ENCODE results near the gene SLC25A26.

Gene SLC25A26

DNA sequence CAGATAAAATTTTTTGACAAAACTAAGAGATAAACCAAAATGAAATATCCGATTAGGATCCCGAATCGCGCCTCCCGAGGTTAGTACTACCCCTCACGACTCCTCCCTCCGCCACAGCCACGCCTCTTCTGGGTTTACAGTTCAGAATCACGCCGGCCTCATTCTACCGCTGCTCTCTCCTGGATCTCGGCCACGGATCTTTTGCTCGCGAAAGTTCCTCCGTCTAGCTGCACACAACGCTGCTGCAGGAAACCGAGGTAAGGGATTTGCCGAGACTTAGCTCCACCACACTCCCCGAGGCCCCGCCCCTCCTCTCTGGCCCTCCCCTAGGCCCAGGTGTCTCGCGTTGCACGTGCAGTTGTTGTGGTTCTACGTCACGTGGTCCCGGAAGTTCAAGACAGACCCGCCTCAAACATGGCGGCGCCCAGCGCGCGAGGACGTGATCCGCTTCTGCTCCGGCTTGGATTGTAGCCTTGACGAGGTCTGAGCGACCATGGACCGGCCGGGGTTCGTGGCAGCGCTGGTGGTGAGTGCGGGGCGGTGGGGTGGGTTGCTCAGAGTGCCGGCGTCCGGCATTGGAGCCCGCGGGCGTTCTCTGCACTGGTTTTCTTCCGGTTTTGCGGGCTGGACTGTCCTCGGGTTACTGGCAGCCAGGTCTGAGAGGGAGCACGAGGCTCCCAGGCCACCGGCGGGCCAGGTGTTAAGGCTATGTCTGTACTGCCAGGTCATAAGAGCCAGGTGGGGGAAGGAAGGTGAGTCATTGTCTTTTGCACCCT, at the start of gene SLC25A26:
Gene SLC25A26 (plus strand): TSS at position 400 of the 776 bp plus-strand sequence. CDS start 94 bp downstream, at position 494.
- Histone ChIP-seq H3K27ac (ENCODE audit: low read depth, low read length) (peak within 1 kb of the TSS; percentile 73), H3K27me3 (ENCODE audit: control insufficient read depth, insufficient read depth, low read length) (no peaks in the 10 kb centered on the region), H3K9ac (ENCODE audit: low read length) (peak within 1 kb of the TSS; percentile 35), H3K36me3 (ENCODE audit: control insufficient read depth, insufficient read depth, low read length) (no peaks in the 10 kb centered on the region), H3K4me3 (ENCODE audit: low read length) (peak within 1 kb of the TSS; percentile 79), H3K4me1 (ENCODE audit: control insufficient read depth, insufficient read depth, low read length) (peaks cover 5% of the 10 kb centered on the region)

DNA sequence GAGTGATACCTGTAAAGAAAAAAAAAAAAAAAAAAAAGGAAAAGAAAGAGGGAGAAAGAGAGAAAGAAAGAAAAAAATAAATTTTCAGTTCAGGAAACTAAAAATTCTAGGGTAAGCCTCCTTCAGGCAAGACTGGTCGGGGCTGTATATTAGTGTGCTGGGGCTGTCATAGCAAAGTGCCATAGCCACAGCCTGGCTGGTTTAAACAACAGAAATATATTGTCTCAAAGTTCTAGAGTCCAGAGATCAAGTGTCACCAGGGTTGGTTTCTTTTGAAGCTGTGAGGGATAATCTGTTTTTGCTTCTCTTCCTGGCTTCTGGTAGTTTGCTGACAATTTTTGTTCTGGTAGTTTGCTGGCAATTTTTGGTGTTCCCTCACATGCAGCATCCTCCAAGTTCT, 48.4 kb upstream of the SLC25A26 start:
- H3K27ac ChIP-seq (ENCODE audit: low read depth, low read length), result no peak overlapping the region
- H3K27me3 ChIP-seq (ENCODE audit: control insufficient read depth, insufficient read depth, low read length), result peaks cover 2% of the 10 kb centered on the region
- no peak overlapping the region for H3K9ac ChIP-seq (ENCODE audit: low read length)
- no peaks in the 10 kb centered on the region for H3K4me1 ChIP-seq (ENCODE audit: control insufficient read depth, insufficient read depth, low read length)
- no peaks in the 10 kb centered on the region for H3K36me3 ChIP-seq (ENCODE audit: control insufficient read depth, insufficient read depth, low read length)
- no peak overlapping the region for H3K4me3 ChIP-seq (ENCODE audit: low read length)

GRCh38 chr3:66177026-66177425, 43.8 kb upstream of the SLC25A26 start:
- Histone ChIP-seq H3K27ac (ENCODE audit: low read depth, low read length) (no peak overlapping the region), H3K9ac (ENCODE audit: low read length) (no peak overlapping the region), H3K4me3 (ENCODE audit: low read length) (no peak overlapping the region), H3K27me3 (ENCODE audit: control insufficient read depth, insufficient read depth, low read length) (peaks cover 2% of the 10 kb centered on the region), H3K4me1 (ENCODE audit: control insufficient read depth, insufficient read depth, low read length) (no peaks in the 10 kb centered on the region), H3K36me3 (ENCODE audit: control insufficient read depth, insufficient read depth, low read length) (no peaks in the 10 kb centered on the region)

DNA sequence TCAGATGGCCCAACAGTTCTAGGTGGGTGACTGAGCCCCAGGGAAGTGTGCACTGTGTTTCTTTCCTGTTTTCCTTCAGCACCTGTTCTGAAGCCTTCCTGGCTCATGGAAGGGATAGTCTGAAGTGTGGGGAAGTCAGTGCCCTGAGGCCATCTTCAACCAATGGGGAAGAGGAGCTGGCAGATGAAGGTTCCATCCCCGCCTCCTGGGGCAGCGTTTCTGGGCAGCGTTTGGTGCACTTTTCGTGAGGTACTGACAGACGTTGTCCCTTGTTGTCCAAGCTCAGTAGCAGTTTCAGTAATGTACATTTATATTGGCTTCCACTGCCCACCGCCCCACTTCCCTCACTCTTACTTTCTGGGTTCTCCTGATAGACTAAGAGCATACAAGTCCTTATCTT, 42.6 kb upstream of the SLC25A26 start:
- Histone ChIP-seq H3K9ac (ENCODE audit: low read length) (no peak overlapping the region), H3K27ac (ENCODE audit: low read depth, low read length) (no peak overlapping the region), H3K27me3 (ENCODE audit: control insufficient read depth, insufficient read depth, low read length) (peaks cover under 1% of the 10 kb centered on the region), H3K4me3 (ENCODE audit: low read length) (no peak overlapping the region), H3K36me3 (ENCODE audit: control insufficient read depth, insufficient read depth, low read length) (no peaks in the 10 kb centered on the region), H3K4me1 (ENCODE audit: control insufficient read depth, insufficient read depth, low read length) (no peaks in the 10 kb centered on the region)

DNA sequence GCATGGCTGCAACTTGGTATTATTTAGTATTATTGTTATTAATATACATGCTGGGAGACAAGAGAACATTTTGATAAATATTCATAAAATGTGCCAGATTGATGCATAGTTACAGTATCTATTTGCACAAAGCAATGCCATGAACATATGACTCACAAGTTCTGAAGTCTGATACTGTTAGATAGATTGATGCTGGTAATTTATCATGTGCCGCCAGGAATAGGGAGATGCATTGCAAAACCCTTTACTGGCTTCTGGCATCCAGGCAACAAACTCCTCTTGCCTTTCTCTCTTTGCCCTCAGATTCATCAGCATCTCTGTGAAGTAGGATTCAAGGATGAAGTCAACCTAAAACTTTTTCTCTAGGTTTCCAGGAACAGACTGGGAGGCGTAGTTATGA, 41.0 kb upstream of the SLC25A26 start:
- H3K4me3 ChIP-seq (ENCODE audit: low read length), result no peak overlapping the region
- no peaks in the 10 kb centered on the region for H3K27me3 ChIP-seq (ENCODE audit: control insufficient read depth, insufficient read depth, low read length)
- no peaks in the 10 kb centered on the region for H3K4me1 ChIP-seq (ENCODE audit: control insufficient read depth, insufficient read depth, low read length)
- no peak overlapping the region for H3K27ac ChIP-seq (ENCODE audit: low read depth, low read length)
- no peak overlapping the region for H3K9ac ChIP-seq (ENCODE audit: low read length)
- H3K36me3 ChIP-seq (ENCODE audit: control insufficient read depth, insufficient read depth, low read length), result no peaks in the 10 kb centered on the region

- Histone ChIP-seq H3K36me3 (ENCODE audit: control insufficient read depth, insufficient read depth, low read length) (no peaks in the 10 kb centered on the region), H3K4me3 (ENCODE audit: low read length) (no peak overlapping the region), H3K9ac (ENCODE audit: low read length) (no peak overlapping the region), H3K27me3 (ENCODE audit: control insufficient read depth, insufficient read depth, low read length) (no peaks in the 10 kb centered on the region), H3K27ac (ENCODE audit: low read depth, low read length) (no peak overlapping the region), H3K4me1 (ENCODE audit: control insufficient read depth, insufficient read depth, low read length) (no peaks in the 10 kb centered on the region)
Measured at GRCh38 chr3:66181764-66182163, 39.0 kb upstream of the SLC25A26 start.

- H3K27me3 ChIP-seq (ENCODE audit: control insufficient read depth, insufficient read depth, low read length), result no peaks in the 10 kb centered on the region
- no peak overlapping the region for H3K9ac ChIP-seq (ENCODE audit: low read length)
- H3K27ac ChIP-seq (ENCODE audit: low read depth, low read length), result no peak overlapping the region
- H3K4me3 ChIP-seq (ENCODE audit: low read length), result no peak overlapping the region
- H3K36me3 ChIP-seq (ENCODE audit: control insufficient read depth, insufficient read depth, low read length), result no peaks in the 10 kb centered on the region
- H3K4me1 ChIP-seq (ENCODE audit: control insufficient read depth, insufficient read depth, low read length), result no peaks in the 10 kb centered on the region
Measured at GRCh38 chr3:66182246-66182645, 38.6 kb upstream of the SLC25A26 start.

DNA sequence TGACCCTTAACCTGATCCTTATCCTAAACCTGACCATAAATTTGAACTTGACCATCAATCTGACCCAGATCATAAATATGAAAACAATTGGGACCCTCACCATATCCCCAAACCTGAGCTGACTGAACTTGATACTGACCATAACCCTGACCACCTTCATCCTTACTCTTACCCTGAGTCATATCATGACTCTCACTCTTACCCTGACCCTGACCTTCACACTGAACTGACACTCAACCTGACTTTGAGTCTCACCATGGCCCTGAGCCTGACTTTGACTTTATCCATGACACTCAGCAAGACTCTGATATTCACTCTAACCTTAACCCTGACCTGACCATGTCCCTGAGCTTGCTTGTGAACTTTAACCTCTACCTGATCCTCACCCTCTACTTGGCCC, 34.3 kb upstream of the SLC25A26 start:
- H3K27ac ChIP-seq (ENCODE audit: low read depth, low read length), result no peak overlapping the region
- no peaks in the 10 kb centered on the region for H3K4me1 ChIP-seq (ENCODE audit: control insufficient read depth, insufficient read depth, low read length)
- H3K9ac ChIP-seq (ENCODE audit: low read length), result no peak overlapping the region
- H3K4me3 ChIP-seq (ENCODE audit: low read length), result no peak overlapping the region
- no peaks in the 10 kb centered on the region for H3K27me3 ChIP-seq (ENCODE audit: control insufficient read depth, insufficient read depth, low read length)
- no peaks in the 10 kb centered on the region for H3K36me3 ChIP-seq (ENCODE audit: control insufficient read depth, insufficient read depth, low read length)

DNA sequence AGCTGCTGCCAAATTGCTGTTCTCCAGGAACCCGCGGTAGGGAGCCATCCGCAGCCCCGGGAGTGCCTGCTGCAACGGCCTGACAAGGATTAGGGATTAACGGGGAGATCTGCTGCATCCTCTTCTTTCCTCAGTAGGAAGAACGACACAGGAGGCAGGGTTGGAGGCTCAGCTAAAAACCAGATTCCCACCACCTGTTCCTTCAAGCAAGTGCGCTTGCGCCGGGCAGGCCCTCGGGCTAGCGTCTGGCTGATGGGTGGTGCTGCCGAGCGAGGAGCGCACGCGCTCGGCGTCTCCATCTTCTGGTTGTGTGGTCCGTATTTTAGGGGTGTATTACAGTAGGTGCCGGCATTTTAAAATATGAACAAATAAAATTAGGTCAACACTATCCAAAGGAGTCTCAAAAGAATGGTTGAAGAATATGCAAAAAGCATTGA, 25.4 kb upstream of the SLC25A26 start:
- Histone ChIP-seq H3K4me1 (ENCODE audit: control insufficient read depth, insufficient read depth, low read length) (no peaks in the 10 kb centered on the region), H3K27ac (ENCODE audit: low read depth, low read length) (no peak overlapping the region), H3K4me3 (ENCODE audit: low read length) (peak overlapping the region; percentile 24), H3K9ac (ENCODE audit: low read length) (no peak overlapping the region), H3K27me3 (ENCODE audit: control insufficient read depth, insufficient read depth, low read length) (no peaks in the 10 kb centered on the region), H3K36me3 (ENCODE audit: control insufficient read depth, insufficient read depth, low read length) (no peaks in the 10 kb centered on the region)

- H3K4me1 ChIP-seq (ENCODE audit: control insufficient read depth, insufficient read depth, low read length), result no peaks in the 10 kb centered on the region
- no peak overlapping the region for H3K9ac ChIP-seq (ENCODE audit: low read length)
- H3K4me3 ChIP-seq (ENCODE audit: low read length), result no peak overlapping the region
- H3K27ac ChIP-seq (ENCODE audit: low read depth, low read length), result no peak overlapping the region
- H3K36me3 ChIP-seq (ENCODE audit: control insufficient read depth, insufficient read depth, low read length), result no peaks in the 10 kb centered on the region
- no peaks in the 10 kb centered on the region for H3K27me3 ChIP-seq (ENCODE audit: control insufficient read depth, insufficient read depth, low read length)
Measured at GRCh38 chr3:66196633-66197032, 24.2 kb upstream of the SLC25A26 start.

DNA sequence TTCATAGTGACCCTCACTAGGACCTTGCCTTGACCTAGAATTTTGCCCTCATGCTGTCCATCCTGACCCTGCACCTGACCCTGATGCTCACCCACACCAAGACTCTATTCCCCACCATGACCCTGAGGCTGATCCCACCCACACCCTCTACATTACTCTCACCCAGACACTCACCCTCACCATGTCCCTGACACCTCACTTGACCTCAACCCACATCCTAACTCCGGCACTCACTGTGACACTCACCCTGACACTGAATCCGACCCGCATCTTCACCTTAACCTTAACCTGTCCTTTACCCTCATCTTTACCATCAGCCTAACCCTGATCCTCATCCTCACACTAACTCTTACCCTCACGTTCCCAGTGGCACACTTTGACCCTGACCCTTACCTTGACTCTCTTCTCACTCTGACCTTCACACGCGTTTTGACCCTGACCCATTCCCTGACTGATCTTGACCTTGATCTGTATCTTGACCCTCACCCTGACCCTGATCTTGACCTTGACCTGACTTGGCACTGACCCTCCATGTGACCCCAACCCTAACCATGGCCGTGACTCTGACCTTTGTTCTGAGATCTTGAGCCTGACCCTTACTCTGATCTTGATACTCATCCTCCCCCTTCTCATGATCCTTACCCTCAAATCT, 22.2 kb upstream of the SLC25A26 start:
- Histone ChIP-seq H3K36me3 (ENCODE audit: control insufficient read depth, insufficient read depth, low read length) (no peaks in the 10 kb centered on the region), H3K4me3 (ENCODE audit: low read length) (no peak overlapping the region), H3K27me3 (ENCODE audit: control insufficient read depth, insufficient read depth, low read length) (no peaks in the 10 kb centered on the region), H3K27ac (ENCODE audit: low read depth, low read length) (no peak overlapping the region), H3K4me1 (ENCODE audit: control insufficient read depth, insufficient read depth, low read length) (no peaks in the 10 kb centered on the region), H3K9ac (ENCODE audit: low read length) (no peak overlapping the region)

- no peak overlapping the region for H3K4me3 ChIP-seq (ENCODE audit: low read length)
- H3K4me1 ChIP-seq (ENCODE audit: control insufficient read depth, insufficient read depth, low read length), result no peaks in the 10 kb centered on the region
- no peaks in the 10 kb centered on the region for H3K36me3 ChIP-seq (ENCODE audit: control insufficient read depth, insufficient read depth, low read length)
- no peaks in the 10 kb centered on the region for H3K27me3 ChIP-seq (ENCODE audit: control insufficient read depth, insufficient read depth, low read length)
- no peak overlapping the region for H3K27ac ChIP-seq (ENCODE audit: low read depth, low read length)
- H3K9ac ChIP-seq (ENCODE audit: low read length), result no peak overlapping the region
Measured at GRCh38 chr3:66199089-66199473, 21.7 kb upstream of the SLC25A26 start.

DNA sequence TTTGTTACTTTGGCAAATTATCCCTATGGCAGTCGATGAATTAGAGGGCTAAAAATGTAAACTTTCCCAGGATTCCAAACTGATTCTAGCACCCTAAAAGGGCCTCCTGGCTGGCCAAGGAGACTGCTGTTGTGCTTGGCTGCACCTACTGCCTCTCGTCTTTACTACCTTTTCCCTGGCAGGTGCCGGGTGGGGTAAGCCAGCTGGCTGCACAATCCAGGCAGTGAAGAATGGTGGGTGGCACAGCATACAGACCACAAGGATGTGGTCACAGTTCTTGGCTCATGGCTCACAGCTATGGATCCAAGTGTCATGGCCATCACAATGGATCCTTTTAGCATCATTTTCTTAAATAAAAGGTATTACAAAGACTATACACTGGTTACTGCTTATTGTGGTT, 20.7 kb upstream of the SLC25A26 start:
- no peaks in the 10 kb centered on the region for H3K27me3 ChIP-seq (ENCODE audit: control insufficient read depth, insufficient read depth, low read length)
- H3K9ac ChIP-seq (ENCODE audit: low read length), result no peak overlapping the region
- H3K27ac ChIP-seq (ENCODE audit: low read depth, low read length), result no peak overlapping the region
- H3K4me1 ChIP-seq (ENCODE audit: control insufficient read depth, insufficient read depth, low read length), result no peaks in the 10 kb centered on the region
- no peak overlapping the region for H3K4me3 ChIP-seq (ENCODE audit: low read length)
- no peaks in the 10 kb centered on the region for H3K36me3 ChIP-seq (ENCODE audit: control insufficient read depth, insufficient read depth, low read length)
